Fibroblast of lung (primary cell): ENCODE data around the gene ACAP3. TPM values are rescaled to one million over a fixed set of nuclear protein-coding genes. Genes with fewer than 3 reads are reported as not detected.

Source experiments
- DNase-seq, 2 donors: peaks; one replicate each; pipeline versions ENCODE4 v3.0.0 to v3.0.0-alpha.2; 2010; ENCODE audit warnings: low read depth in 2 of 2
- H2AFZ ChIP-seq: 2 replicates; pipeline ENCODE4 v1.5.1; 2012; ENCODE audit warnings: low read length, control low read depth, inconsistent platforms
- H3K27ac ChIP-seq: 2 replicates; pipeline ENCODE4 v1.5.1; 2011; ENCODE audit warnings: low read length, control low read depth; ENCODE audit not compliant: insufficient read depth
- H3K27me3 ChIP-seq: 2 replicates; pipeline ENCODE4 v1.5.1; 2011; ENCODE audit warnings: mild to moderate bottlenecking, low read length; ENCODE audit not compliant: control insufficient read depth, insufficient read depth
- H3K36me3 ChIP-seq: 2 replicates; pipeline ENCODE4 v1.5.1; 2011; ENCODE audit warnings: low read length; ENCODE audit not compliant: control insufficient read depth, insufficient read depth
- H3K4me1 ChIP-seq: 2 replicates; pipeline ENCODE4 v1.5.1; 2011; ENCODE audit warnings: low read length; ENCODE audit not compliant: control insufficient read depth, insufficient read depth; ENCODE audit errors: extremely low read depth
- H3K4me2 ChIP-seq: 2 replicates; pipeline ENCODE4 v1.5.1; 2011; ENCODE audit warnings: low read length, control low read depth; ENCODE audit not compliant: insufficient read depth; ENCODE audit errors: extremely low read depth
- H3K4me3 ChIP-seq, 4 experiments: fragments of 200-600 bp in 1 of 4; sonication (generic) in 1 of 4; replicated peaks in 1 of 4; 2 replicates each; pipeline ENCODE4 v1.5.1; 2011 to 2016; ENCODE audit warnings: low read length in 4 of 4, low read depth in 3 of 4, mild to moderate bottlenecking in 3 of 4, control low read depth in 2 of 4, inconsistent platforms in 1 of 4, mixed read lengths in 1 of 4; ENCODE audit not compliant: insufficient read depth in 1 of 4; ENCODE audit errors: control extremely low read depth in 1 of 4
- H3K79me2 ChIP-seq: 2 replicates; pipeline ENCODE4 v1.5.1; 2012; ENCODE audit warnings: mild to moderate bottlenecking, low read length, inconsistent platforms; ENCODE audit not compliant: control insufficient read depth, insufficient read depth
- H3K9ac ChIP-seq: 2 replicates; pipeline ENCODE4 v1.5.1; 2011; ENCODE audit warnings: mild to moderate bottlenecking, low read length, control low read depth; ENCODE audit not compliant: insufficient read depth
- H3K9me3 ChIP-seq: 2 replicates; pipeline ENCODE4 v1.5.1; 2012; ENCODE audit warnings: low read depth, low read length; ENCODE audit not compliant: control insufficient read depth, insufficient read depth
- H4K20me1 ChIP-seq: 2 replicates; pipeline ENCODE4 v1.5.1; 2011; ENCODE audit warnings: low read length; ENCODE audit not compliant: control insufficient read depth, insufficient read depth; ENCODE audit errors: extremely low read depth
- CTCF ChIP-seq, 2 donors: IDR thresholded peaks in 1 of 2; conservative IDR thresholded peaks in 1 of 2; 1 replicate in 1 of 2; 2 replicates in 1 of 2; pipeline ENCODE4 v1.5.1; 2011 to 2012; ENCODE audit warnings: low read length in 2 of 2, control low read depth in 1 of 2, inconsistent platforms in 1 of 2, low read depth in 1 of 2, mild to moderate bottlenecking in 1 of 2
- EZH2 ChIP-seq: IDR thresholded peaks from 2 replicates; pipeline ENCODE4 v1.5.1; 2012; ENCODE audit warnings: low read length, control low read depth, mild to moderate bottlenecking; ENCODE audit errors: missing control alignments
- polyA plus RNA-seq, 2 donors: library from polyadenylated mRNA; depleted of rRNA in 1 of 2; stranded (reverse) in 1 of 2; unstranded in 1 of 2; fragments of >200 nt; gene quantifications; 2 replicates each; pipeline ENCODE4 v1.2.1, GENCODE V29; 2011 to 2012; ENCODE audit warnings: missing spikeins in 1 of 2
- total RNA-seq: library from RNA; depleted of rRNA; stranded (reverse); fragments of >200 nt; gene quantifications from 2 replicates; pipeline ENCODE4 v1.2.1, GENCODE V29; 2014

ACAP3 gene
- total and polyA plus RNA-seq, 2 donors (not counting 1 experiment from before 2014, with no cell fraction given), result 15.3 to 50.9 TPM

- Histone ChIP-seq H3K9me3 (no peaks in the 10 kb centered on the region), H3K27ac (no peak overlapping the region), H2AFZ (no peak overlapping the region), H3K4me3 (no peak overlapping the region), H4K20me1 (no peaks in the 10 kb centered on the region), H3K4me2 (no peak overlapping the region), H3K36me3 (peaks cover 14% of the 10 kb centered on the region), H3K4me1 (peaks cover 18% of the 10 kb centered on the region), H3K9ac (no peak overlapping the region), H3K27me3 (no peaks in the 10 kb centered on the region), H3K79me2 (peaks cover 38% of the 10 kb centered on the region)
- no peak for TF ChIP-seq EZH2
- no peak for TF ChIP-seq CTCF (conservative IDR thresholded peaks at IDR 0.05 in 1 of 2, IDR thresholded peaks at IDR 0.05 in 1 of 2; ENCODE audit: low read depth in 1 of 2, low read length in 2 of 2)
- no peak for DNase-seq
Observed at GRCh38 chr1:1302951-1303509, 4.7 kb downstream of the ACAP3 start.

GRCh38 chr1:1302006-1302430 is 5.7 kb downstream of the ACAP3 start:
- H3K79me2 ChIP-seq, result peaks cover 35% of the 10 kb centered on the region
- TF ChIP-seq EZH2 (no peak), CTCF (conservative IDR thresholded peaks at IDR 0.05 in 1 of 2, IDR thresholded peaks at IDR 0.05 in 1 of 2; ENCODE audit: low read depth in 1 of 2, low read length in 2 of 2) (peak; percentile 16 to 46)
- H4K20me1 ChIP-seq, result no peaks in the 10 kb centered on the region
- no peak overlapping the region for H3K4me3 ChIP-seq
- H3K27ac ChIP-seq, result no peak overlapping the region
- H3K4me1 ChIP-seq, result peaks cover 18% of the 10 kb centered on the region
- no peaks in the 10 kb centered on the region for H3K9me3 ChIP-seq
- H3K9ac ChIP-seq, result no peak overlapping the region
- DNase-seq, result no peak
- no peaks in the 10 kb centered on the region for H3K27me3 ChIP-seq
- H2AFZ ChIP-seq, result no peak overlapping the region
- no peak overlapping the region for H3K4me2 ChIP-seq
- H3K36me3 ChIP-seq, result peaks cover 18% of the 10 kb centered on the region

- H3K79me2 ChIP-seq, result peaks cover 20% of the 10 kb centered on the region
- H3K27ac ChIP-seq, result no peak overlapping the region
- no peak overlapping the region for H2AFZ ChIP-seq
- H3K4me3 ChIP-seq, result no peak overlapping the region
- DNase-seq, result no peak
- no peak overlapping the region for H3K9ac ChIP-seq
- no peaks in the 10 kb centered on the region for H3K9me3 ChIP-seq
- TF ChIP-seq EZH2, result no peak
- H3K4me1 ChIP-seq, result peaks cover 12% of the 10 kb centered on the region
- H3K4me2 ChIP-seq, result no peak overlapping the region
- no peaks in the 10 kb centered on the region for H3K27me3 ChIP-seq
- peaks cover 29% of the 10 kb centered on the region for H3K36me3 ChIP-seq
- H4K20me1 ChIP-seq, result no peaks in the 10 kb centered on the region
Observed at GRCh38 chr1:1300352-1300739, 7.4 kb downstream of the ACAP3 start.
